LNCaP clone FGC (cell line): ENCODE data around the gene STN1.

Experiments used
- DNase-seq: peaks from one replicate; pipeline ENCODE4 v3.0.0-alpha.2; 2011; ENCODE audit warnings: low read depth
- H3K4me3 ChIP-seq: 2 replicates; pipeline ENCODE4 v1.5.1; 2011; ENCODE audit warnings: mild to moderate bottlenecking, low read depth, low read length, control low read depth
- CTCF ChIP-seq: IDR thresholded peaks from 2 replicates; pipeline ENCODE4 v1.5.1; 2012; ENCODE audit warnings: mild to moderate bottlenecking; ENCODE audit not compliant: control insufficient read depth, insufficient read depth; ENCODE audit errors: extremely low read depth

Gene STN1

GRCh38 chr10:103930449-103930848 lies 12.5 kb upstream of the STN1 start:
- DNase-seq = no peak
- no peak for TF ChIP-seq CTCF
- no peak overlapping the region for H3K4me3 ChIP-seq

GRCh38 chr10:103929381-103929921 lies 11.5 kb upstream of the STN1 start:
- DNase-seq = no peak
- TF ChIP-seq CTCF = no peak
- no peak overlapping the region for H3K4me3 ChIP-seq

- TF ChIP-seq CTCF = no peak
- no peak for DNase-seq
Observed at GRCh38 chr10:103928784-103929183, 10.8 kb upstream of the STN1 start.

GRCh38 chr10:103926722-103927319 lies 8.8 kb upstream of the STN1 start:
- DNase-seq = no peak
- H3K4me3 ChIP-seq = no peak overlapping the region
- no peak for TF ChIP-seq CTCF

More at GRCh38 chr10:103928784-103929183, 10.8 kb upstream of the STN1 start:
- H3K4me3 ChIP-seq = no peak overlapping the region

- no peak overlapping the region for H3K4me3 ChIP-seq
- no peak for TF ChIP-seq CTCF
- DNase-seq = no peak
Observed at GRCh38 chr10:103925591-103925990, 7.6 kb upstream of the STN1 start.

GRCh38 chr10:103923502-103923901 lies 5.5 kb upstream of the STN1 start:
- no peak overlapping the region for H3K4me3 ChIP-seq
- no peak for TF ChIP-seq CTCF
- DNase-seq = no peak

GRCh38 chr10:103922659-103923058 lies 4.7 kb upstream of the STN1 start:
- no peak for TF ChIP-seq CTCF
- H3K4me3 ChIP-seq = no peak overlapping the region
- DNase-seq = no peak
